Body of pancreas (tissue), 4 donors: ENCODE measurements around the gene RBMS2.

ENCODE experiments used
- CTCF ChIP-seq, 7 experiments: fragments of 450-650 bp in 4 of 7; fragments of 200-600 bp in 3 of 7; sonication (generic) in 3 of 7; IDR thresholded peaks; one replicate each; pipeline ENCODE4 v1.5.1; 2016 to 2019; ENCODE audit warnings: antibody characterized with exemption in 7 of 7
- POLR2A ChIP-seq, 3 donors: fragments of 450-650 bp; IDR thresholded peaks; one replicate each; pipeline ENCODE4 v1.6.1; 2016; ENCODE audit warnings: antibody characterized with exemption in 3 of 3, mild to moderate bottlenecking in 2 of 3

DNA sequence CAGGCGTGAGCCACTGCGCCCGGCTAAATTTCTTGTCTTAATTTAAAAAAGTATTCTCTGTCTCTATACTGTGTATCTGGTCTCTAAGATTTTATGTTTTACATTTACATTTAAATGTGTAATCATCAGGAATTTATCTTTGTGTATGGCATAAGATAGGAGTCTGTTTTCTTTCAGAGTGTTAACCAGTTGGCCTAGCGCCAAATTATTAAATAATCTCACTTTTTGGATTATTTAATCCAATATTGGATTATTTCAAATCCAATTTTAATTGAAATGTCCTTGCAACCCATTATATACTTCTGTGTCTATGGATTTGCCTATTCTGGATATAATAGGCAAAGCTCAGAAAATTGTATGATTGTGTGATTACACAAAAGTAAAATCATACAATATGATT lies 63.5 kb downstream of the RBMS2 start:
- TF ChIP-seq CTCF (IDR thresholded peaks at IDR 0.05), result no peak
- TF ChIP-seq POLR2A (IDR thresholded peaks at IDR 0.05), result no peak
